ES-I3 (cell line): ENCODE data around the gene TH.

ENCODE experiments used
- H3K36me3 ChIP-seq: 2 replicates; pipeline ENCODE4 v1.6.1; 2013; ENCODE audit warnings: mild to moderate bottlenecking, low read length, control low read depth, moderate library complexity; ENCODE audit not compliant: insufficient read depth
- H3K4me1 ChIP-seq: 2 replicates; pipeline ENCODE4 v1.6.1; 2013; ENCODE audit warnings: mild to moderate bottlenecking, control low read depth, low read length; ENCODE audit not compliant: insufficient read depth
- H3K9ac ChIP-seq: 2 replicates; pipeline ENCODE4 v1.6.1; 2013; ENCODE audit warnings: low read depth, mild to moderate bottlenecking, low read length, moderate library complexity
- H3K9me3 ChIP-seq: 2 replicates; pipeline ENCODE4 v1.6.1; 2013; ENCODE audit warnings: mild to moderate bottlenecking, low read length, moderate library complexity; ENCODE audit not compliant: control insufficient read depth, insufficient read depth

Gene TH

DNA sequence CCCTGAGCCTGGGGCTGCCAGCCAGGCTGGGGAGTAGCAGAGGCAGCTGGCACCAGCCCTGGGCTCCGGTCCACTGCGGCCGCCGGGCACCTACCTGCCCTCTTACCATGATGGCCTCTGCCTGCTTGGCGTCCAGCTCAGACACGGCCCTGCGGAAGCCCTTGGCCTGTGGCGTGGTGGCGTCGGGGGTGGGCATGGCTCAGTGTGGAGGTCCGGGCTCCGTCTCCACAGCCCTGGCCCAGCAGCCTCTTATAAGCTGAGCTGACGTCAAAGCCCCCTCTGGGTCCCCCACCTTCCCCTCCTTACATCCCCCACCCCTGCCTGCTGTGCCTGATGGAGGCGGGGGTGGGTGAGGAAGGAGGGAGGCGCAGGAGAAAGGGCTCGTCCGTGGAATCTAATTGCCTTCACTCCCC lies at the start of gene TH:
Gene TH, minus strand, starts transcription at position 225 of the 413 bp plus-strand sequence. Its CDS starts 29 bp downstream, at position 196.
- H3K36me3 ChIP-seq, result no peaks in the 10 kb centered on the region
- H3K9me3 ChIP-seq, result no peaks in the 10 kb centered on the region
- no peaks in the 10 kb centered on the region; the same call in 1 of the 2 replicates for H3K4me1 ChIP-seq
- no peak within 1 kb of the TSS for H3K9ac ChIP-seq

DNA sequence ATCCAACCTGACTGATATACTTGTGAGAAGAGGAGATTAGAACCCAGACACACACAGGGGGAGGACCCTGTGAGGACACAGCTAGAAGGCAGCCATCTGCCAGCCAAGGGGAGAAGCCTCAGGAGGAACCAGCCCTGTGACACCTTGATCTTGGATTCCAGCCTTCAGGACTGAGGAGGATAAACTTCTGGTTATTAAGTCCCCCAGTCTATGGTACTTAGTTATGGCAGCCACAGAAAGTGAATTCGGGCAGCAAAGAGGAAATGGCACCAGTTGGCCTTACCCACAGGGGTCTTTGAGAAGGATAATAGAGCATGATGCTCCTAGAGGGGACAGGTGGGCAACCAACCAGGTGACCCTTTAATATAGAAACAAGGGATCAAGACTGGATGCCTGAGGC lies 49.4 kb upstream of the TH start:
- Histone ChIP-seq H3K36me3 (no peaks in the 10 kb centered on the region), H3K9ac (no peak overlapping the region), H3K4me1 (no peaks in the 10 kb centered on the region), H3K9me3 (no peaks in the 10 kb centered on the region; the same call in none of the 2 replicates)

DNA sequence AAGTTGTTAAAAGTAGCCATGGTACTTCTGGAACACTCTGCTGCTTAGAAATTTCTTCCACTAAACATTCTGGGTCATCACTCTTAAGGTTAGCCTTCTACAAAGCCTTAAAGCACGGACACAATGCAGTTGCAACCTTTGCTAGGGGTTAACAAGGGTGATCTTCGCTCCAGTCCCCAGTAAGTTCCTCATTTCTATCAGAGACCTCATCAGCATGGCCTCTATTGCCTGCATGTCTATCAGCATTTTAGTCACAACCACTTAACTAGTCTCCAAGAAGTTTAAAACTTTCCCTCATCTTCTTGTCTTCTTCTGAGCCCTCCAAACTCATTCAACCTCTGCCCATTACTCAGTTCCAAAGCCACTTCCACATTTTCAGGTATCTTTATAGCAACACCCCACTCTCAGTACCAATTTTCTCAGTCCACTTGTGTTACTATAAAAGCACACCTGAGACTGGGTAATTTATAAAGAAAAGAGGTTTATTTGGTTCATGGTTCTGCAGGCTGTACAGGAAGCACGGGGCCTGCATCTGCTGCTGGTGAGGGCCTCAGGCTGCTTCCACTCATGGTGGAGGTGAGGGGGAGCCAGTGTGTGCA lies 48.7 kb upstream of the TH start:
- H3K36me3 ChIP-seq, result no peaks in the 10 kb centered on the region
- no peak overlapping the region for H3K9ac ChIP-seq
- H3K9me3 ChIP-seq, result no peaks in the 10 kb centered on the region; the same call in none of the 2 replicates
- H3K4me1 ChIP-seq, result no peaks in the 10 kb centered on the region

DNA sequence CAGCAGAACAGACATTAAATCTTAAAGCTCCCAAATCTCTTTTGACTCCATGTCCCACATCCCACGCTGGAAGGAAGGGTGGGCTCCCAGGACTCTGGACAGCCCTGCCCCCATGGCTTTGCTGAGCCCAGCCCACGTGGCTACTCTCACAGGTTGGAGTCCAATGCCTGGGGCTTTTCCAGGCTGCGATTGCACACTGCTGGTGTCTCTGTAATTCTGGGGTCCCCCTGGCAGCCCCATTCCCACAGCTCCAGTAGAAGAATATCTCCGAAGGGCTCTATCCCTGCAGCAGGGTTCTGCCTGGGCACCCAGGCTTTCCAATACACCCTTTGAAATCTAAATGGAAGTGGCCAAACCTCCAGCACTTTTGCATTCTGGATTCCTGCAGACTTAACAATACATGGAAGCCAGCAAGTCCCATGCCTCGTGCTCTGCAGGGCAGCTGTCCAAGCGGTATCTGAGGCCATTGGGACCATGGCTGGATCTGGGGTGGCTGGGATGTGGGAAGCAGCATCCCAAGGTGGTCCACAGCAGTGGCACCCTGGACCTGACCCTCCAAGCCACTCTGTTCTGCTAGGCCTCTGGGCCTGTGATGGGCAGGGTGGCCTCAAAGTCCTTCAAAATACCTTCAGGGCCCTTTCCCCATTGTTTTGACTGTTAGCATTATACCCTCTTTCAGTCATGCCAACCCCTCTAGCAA lies 47.9 kb upstream of the TH start:
- H3K9me3 ChIP-seq, result no peaks in the 10 kb centered on the region; the same call in 1 of the 2 replicates
- H3K9ac ChIP-seq, result no peak overlapping the region
- H3K36me3 ChIP-seq, result no peaks in the 10 kb centered on the region
- no peaks in the 10 kb centered on the region for H3K4me1 ChIP-seq

DNA sequence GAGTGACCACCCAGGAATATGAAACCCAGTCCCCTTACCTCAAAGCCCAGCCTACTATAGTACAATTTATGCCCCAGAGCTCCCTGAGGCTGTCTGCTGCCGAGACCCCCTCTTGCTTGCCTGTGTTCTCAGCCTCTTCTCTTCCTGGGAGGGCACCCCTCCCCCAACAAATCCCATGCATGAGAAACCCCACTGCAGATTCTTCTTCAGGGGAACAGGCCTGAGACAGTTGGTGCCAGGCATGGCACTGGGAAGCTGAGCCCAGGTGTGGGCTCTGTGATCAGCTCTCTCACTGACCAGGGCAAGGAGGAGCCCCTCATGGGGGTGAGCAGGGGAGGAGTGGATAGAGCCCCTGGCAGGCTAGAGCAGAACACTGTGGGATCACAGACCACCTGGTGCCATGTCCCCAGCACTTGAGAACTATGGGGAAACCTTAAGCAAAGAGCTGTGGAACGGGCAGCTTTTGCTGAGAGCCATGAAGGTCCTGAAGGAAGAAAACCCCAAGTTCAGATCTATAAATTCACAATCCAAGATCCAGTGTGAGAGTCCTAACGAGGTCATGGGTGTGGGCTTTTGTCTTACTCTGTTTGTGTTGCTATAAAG lies 46.5 kb upstream of the TH start:
- no peak overlapping the region for H3K9ac ChIP-seq
- H3K4me1 ChIP-seq, result peaks cover 10% of the 10 kb centered on the region; the same call in 1 of the 2 replicates
- H3K9me3 ChIP-seq, result no peaks in the 10 kb centered on the region
- no peaks in the 10 kb centered on the region for H3K36me3 ChIP-seq

DNA sequence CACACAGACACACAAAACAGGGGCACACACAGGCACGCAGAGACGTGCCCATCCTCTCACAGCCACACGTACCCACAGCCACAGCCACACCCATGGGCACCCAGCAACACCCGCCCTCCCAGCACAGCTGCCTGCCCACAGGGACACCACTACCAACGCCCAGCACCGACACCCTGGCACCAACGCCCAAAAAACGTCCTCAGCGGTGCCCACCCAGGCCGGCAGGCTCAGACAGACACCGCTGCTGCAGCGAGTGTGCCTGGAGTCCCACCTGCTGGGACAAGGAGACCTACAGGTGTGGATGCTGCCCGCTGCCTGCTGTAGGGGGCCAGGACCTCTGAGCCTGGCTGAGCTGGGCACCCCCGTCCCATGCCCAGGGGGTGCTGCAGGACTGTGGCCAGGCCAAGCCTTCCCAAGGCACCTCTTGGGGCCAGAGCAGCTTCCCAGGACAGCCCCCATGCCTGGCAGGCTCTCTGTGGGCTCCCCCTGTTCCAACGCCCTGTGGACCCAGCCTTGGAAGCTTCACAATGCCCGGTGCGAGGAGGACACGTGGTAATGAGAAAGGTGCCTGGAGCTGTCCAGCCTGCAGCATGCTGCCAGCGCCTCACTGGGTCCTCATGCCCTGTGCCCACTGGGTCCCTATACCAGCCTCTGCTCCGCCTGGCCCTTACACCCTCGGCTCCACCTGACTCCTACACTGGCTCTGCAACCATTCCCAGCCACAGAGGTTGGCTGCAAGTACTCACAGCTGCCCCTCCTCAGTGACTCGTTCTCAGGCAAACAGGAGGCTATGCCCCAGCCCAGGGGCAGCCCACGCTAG lies 45.8 kb upstream of the TH start:
- Histone ChIP-seq H3K9me3 (no peaks in the 10 kb centered on the region), H3K36me3 (no peaks in the 10 kb centered on the region), H3K4me1 (peaks cover 13% of the 10 kb centered on the region; the same call in 1 of the 2 replicates), H3K9ac (no peak overlapping the region)

DNA sequence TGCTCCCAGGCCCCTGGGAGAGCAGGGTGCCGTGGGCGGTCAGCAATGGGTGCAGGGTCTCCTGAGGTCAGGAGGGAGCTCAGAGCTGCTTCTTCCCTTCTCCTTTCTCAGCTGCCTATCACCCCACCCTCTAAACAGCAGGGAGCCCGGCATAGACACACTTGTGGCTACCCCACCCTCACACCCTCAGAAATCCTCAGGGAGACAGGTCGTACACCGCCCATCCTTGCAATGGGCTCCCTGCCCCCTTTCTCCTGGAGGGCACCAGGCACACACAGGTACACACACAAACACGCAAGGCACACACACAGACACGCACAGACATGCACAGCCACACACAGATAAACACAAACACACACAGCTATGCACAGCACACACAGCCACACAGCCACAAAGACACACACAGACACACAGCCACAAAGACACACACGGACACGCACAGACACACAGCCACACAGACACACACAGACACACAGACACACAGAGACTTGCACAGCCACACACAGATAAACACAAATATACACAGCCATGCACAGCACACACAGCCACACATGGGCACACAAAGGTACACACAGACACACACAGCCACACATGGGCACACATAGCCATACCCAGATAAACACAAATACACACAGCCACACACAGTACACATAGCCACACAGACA lies 44.9 kb upstream of the TH start:
- H3K4me1 ChIP-seq, result peaks cover 13% of the 10 kb centered on the region; the same call in 1 of the 2 replicates
- H3K36me3 ChIP-seq, result no peaks in the 10 kb centered on the region
- H3K9me3 ChIP-seq, result no peaks in the 10 kb centered on the region
- no peak overlapping the region for H3K9ac ChIP-seq

DNA sequence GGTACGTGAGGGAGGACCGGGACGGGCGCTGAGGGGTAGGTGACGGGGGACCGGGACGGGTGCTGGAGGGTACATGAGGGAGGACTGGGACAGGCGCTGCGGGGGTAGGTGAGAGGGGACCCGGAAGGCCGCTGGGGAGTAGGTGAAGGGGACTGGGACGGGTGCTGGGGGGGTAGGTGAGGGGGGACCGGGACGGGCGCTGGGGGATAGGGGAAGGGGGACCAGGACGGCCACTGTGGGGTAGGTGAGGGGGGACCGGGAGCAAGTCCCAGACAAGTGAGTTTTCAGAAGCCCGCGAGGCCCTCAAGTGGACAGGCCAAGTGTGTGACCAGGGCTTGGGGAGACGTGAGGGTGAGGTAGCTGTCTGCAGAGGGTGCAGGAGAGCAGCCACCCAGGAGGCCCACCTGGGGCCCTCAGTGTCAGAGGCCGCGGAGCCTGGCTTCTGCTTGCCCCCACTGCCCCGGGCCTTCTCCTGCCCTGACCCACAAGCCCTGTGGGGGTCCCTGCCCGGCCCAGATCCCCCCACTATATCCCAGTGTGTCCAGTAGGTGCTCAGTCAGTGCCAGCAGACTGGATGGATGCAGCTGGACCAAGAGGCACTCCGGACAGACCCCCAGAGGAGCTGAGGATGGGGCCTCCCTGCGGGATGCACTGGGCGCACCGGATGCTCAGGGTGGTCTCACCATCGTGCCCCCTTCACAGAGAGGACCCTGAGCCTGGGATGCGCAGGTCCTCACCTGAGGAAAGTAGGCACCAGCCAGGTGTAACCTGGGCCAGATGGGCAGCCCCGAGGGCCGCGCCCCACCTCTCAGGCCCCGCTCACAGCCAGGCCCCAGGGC lies 44.2 kb upstream of the TH start:
- Histone ChIP-seq H3K9ac (no peak overlapping the region), H3K4me1 (peaks cover 13% of the 10 kb centered on the region; the same call in 1 of the 2 replicates), H3K36me3 (no peaks in the 10 kb centered on the region), H3K9me3 (no peaks in the 10 kb centered on the region)

DNA sequence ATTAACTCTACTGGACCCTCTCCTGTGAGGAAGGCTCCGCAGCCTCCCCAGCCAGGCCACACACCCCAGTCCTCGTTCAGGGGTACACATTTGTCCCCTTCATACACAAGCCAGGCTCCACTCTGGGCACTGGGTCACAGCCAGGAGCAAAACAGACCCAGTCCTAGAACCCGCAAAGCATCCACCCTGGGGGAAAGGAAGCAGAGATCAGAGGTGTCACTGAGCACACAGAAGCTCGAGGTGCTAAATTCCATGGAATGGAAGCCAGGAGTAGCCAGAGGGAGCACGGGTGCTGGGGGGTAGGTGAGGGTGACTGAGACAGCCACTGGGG lies 43.6 kb upstream of the TH start:
- Histone ChIP-seq H3K9ac (no peak overlapping the region), H3K9me3 (no peaks in the 10 kb centered on the region), H3K4me1 (peaks cover 13% of the 10 kb centered on the region; the same call in 1 of the 2 replicates), H3K36me3 (no peaks in the 10 kb centered on the region)

DNA sequence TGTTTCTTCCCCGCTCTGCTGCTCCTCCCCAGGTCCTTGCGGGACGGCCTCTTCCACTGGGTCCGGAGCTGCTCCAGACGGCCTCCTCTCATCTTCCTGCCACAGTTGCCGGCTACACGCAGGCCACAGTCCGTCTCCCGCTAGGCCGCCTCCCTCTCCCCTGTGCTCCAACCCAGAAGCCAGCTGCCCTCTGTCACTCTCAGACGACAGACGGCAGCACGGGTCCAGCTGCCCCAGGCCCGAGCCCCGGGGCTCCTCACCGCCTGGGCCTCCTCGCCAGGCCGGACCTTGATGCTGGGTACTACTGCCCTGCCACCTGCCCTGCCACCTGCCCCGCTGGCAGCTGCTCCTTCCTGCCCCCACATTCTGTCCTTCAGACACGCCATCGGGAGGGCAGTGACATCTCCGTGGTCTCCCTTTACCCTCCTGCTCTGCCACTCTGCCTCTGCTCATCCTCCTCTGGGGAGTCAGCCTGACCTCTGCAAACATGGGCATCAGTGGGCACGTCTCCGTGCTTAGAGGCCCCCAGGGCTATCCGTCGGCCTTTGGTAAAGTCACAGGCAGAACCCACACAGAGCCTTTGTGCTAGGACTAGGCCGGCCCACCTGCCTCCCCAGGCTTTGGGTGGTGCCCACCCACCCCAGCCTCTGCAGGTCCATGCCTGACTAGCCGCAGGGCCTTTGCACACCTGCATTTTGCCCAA lies 43.1 kb upstream of the TH start:
- no peaks in the 10 kb centered on the region for H3K36me3 ChIP-seq
- H3K9me3 ChIP-seq, result no peaks in the 10 kb centered on the region
- H3K4me1 ChIP-seq, result peaks cover 13% of the 10 kb centered on the region; the same call in 1 of the 2 replicates
- H3K9ac ChIP-seq, result no peak overlapping the region

DNA sequence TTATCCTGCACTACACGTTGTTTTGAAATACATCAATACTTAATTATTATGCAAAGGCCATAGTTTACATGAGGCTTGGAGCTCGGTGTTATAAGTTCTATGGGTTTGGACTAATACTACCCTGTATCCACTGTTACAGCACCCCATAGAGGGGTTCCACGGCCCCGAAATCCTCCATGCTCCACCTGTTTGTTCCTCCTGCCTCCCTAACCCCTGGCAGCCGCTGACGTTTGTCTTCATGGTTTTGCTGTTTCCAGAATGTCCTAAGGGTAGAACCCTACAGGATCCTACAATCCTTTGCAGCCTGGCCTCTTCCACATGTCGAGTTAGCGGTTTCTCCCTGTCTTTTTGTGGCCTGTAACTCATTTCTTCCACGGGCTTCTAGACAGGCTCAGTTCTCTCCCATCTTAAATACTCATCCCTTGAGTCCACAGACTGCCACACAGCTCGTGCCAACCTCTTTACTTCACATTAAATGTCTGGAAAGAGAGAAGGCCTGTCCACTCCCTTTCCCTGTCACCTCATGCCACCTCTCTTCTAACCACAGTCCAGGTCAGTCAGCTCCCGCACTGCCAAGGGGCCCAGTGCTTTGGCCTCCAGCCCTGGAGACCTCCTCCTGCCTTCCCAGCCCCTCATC lies 42.4 kb upstream of the TH start:
- no peaks in the 10 kb centered on the region for H3K9me3 ChIP-seq
- no peaks in the 10 kb centered on the region for H3K36me3 ChIP-seq
- no peak overlapping the region for H3K9ac ChIP-seq
- H3K4me1 ChIP-seq, result peaks cover 13% of the 10 kb centered on the region; the same call in 1 of the 2 replicates

DNA sequence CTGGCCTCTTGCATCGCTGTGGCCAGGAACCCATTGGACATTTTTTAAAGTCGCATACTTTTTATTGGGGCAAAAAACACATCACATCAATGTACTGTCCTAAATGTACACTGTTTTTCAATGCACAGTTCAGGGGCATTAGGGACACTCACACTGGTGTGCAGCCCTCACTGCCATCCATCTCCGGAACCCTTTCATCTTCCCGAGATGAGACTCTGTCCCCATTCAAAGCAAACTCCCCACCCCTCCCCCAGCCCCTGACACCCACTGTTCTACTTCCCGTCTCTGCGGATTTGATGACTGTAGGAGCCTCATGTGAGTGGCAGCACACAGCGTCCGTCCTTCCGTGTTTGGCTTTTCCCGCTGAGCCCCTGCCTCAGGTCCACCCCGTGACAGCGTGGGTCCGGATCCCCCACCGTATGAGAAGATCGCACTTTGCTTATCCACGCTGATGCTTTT lies 41.8 kb upstream of the TH start:
- no peaks in the 10 kb centered on the region for H3K9me3 ChIP-seq
- peaks cover 13% of the 10 kb centered on the region; the same call in 1 of the 2 replicates for H3K4me1 ChIP-seq
- no peaks in the 10 kb centered on the region for H3K36me3 ChIP-seq
- H3K9ac ChIP-seq, result no peak overlapping the region
